HepG2 (cell line): ENCODE results near the gene CYP27B1. TPM values are rescaled to one million over a fixed set of nuclear protein-coding genes. Genes with fewer than 3 reads are reported as not detected.

Source experiments
- ATAC-seq: fragments of 200-7000 bp; cut with Tn5 transposase; 3 replicates; pipeline ENCODE4 v1.9.1; 2020; ENCODE audit warnings: mild to moderate bottlenecking, moderate library complexity
- BruUV-seq: library from RNA; stranded (reverse); fragments of 400-500 nt; replicated peaks from 2 replicates; lab custom pipeline; 2021; lab: Mats Ljungman, UMichigan
- CTCF ChIA-PET: fragments of 300-600 bp; formaldehyde crosslinking; extraction: SDS; loops from one replicate; lab custom pipeline; 2021; ENCODE audit warnings: low total read pairs, inconsistent platforms, low intra/inter-chr PET ratio; lab: Yijun Ruan, JAX
- POLR2A ChIA-PET: fragments of 350-600 bp; sonication (Branson Sonifier 250); formaldehyde crosslinking; loops from one replicate; lab custom pipeline; 2020; ENCODE audit warnings: antibody characterized with exemption, inconsistent platforms; lab: Yijun Ruan, JAX
- DNase-seq: peaks from one replicate; pipeline ENCODE4 v3.0.0-alpha.2; 2015; ENCODE audit warnings: low spot score
- FAIRE-seq: peaks from 3 replicates; lab custom pipeline; 2011; peaks lifted over from hg19 to GRCh38; lab: Jason Lieb, UNC
- H2AFZ ChIP-seq: one replicate; pipeline ENCODE4 v1.6.1; 2011; ENCODE audit warnings: low read length, inconsistent platforms
- H3K27ac ChIP-seq: fragments of 300-600 bp; 3 replicates; pipeline ENCODE4 v1.8.0; 2011; ENCODE audit warnings: mixed run types, mild to moderate bottlenecking, mixed read lengths, low read length, inconsistent platforms; ENCODE audit not compliant: insufficient read depth; ENCODE audit errors: extremely low read length
- H3K27me3 ChIP-seq, 2 experiments: fragments of 200-600 bp in 1 of 2; 2 replicates in 1 of 2; 3 replicates in 1 of 2; pipeline versions ENCODE4 v1.6.0 to v1.8.0; 2011; ENCODE audit warnings: low read length in 2 of 2, mild to moderate bottlenecking in 2 of 2, moderate library complexity in 2 of 2, inconsistent platforms in 1 of 2; ENCODE audit not compliant: insufficient read depth in 2 of 2, control insufficient read depth in 1 of 2
- H3K36me3 ChIP-seq, 2 experiments: fragments of 200-600 bp in 1 of 2; replicated peaks in 1 of 2; 2 replicates in 1 of 2; 3 replicates in 1 of 2; pipeline versions ENCODE4 v1.5.1 to v1.8.0; 2011; ENCODE audit warnings: low read length in 2 of 2, inconsistent platforms in 1 of 2; ENCODE audit not compliant: insufficient read depth in 2 of 2, control insufficient read depth in 1 of 2
- H3K4me1 ChIP-seq: 2 replicates; pipeline ENCODE4 v1.5.1; 2012; ENCODE audit warnings: low read length, inconsistent platforms; ENCODE audit not compliant: insufficient read depth
- H3K4me2 ChIP-seq: 2 replicates; pipeline ENCODE4 v1.6.0; 2011; ENCODE audit warnings: low read depth, low read length, inconsistent platforms
- H3K4me3 ChIP-seq, 3 experiments: fragments of 200-600 bp in 1 of 3; sonication (generic), shearing (Covaris generic) in 1 of 3; replicated peaks in 1 of 3; 2 replicates each; pipeline ENCODE4 v1.5.1; 2011 to 2016; ENCODE audit warnings: low read length in 3 of 3, inconsistent platforms in 2 of 3, low read depth in 2 of 3, mild to moderate bottlenecking in 2 of 3, control low read depth in 1 of 3, mixed read lengths in 1 of 3; ENCODE audit not compliant: insufficient read depth in 1 of 3
- H3K79me2 ChIP-seq: one replicate; pipeline ENCODE4 v1.6.1; 2011; ENCODE audit warnings: low read length, inconsistent platforms; ENCODE audit not compliant: insufficient read depth
- H3K9ac ChIP-seq: 2 replicates; pipeline ENCODE4 v1.6.0; 2011; ENCODE audit warnings: mild to moderate bottlenecking, low read depth, low read length, inconsistent platforms; ENCODE audit not compliant: insufficient read depth
- H3K9me3 ChIP-seq: 2 replicates; pipeline ENCODE4 v1.5.1; 2012; ENCODE audit warnings: mild to moderate bottlenecking, low read length
- H4K20me1 ChIP-seq: 2 replicates; pipeline ENCODE4 v1.6.0; 2011; ENCODE audit warnings: inconsistent platforms, mild to moderate bottlenecking, low read length, moderate library complexity; ENCODE audit not compliant: insufficient read depth
- CCDC6 ChIP-seq: sonication (generic); formaldehyde crosslinking; IDR thresholded peaks from 2 replicates; pipeline ENCODE4 v1.8.1; 2022; ENCODE audit warnings: mild to moderate bottlenecking, missing genetic modification reagents, moderate library complexity
- ISL2 ChIP-seq: sonication (generic); formaldehyde crosslinking; IDR thresholded peaks from 2 replicates; pipeline ENCODE4 v1.5.0; 2020; ENCODE audit warnings: missing genetic modification reagents
- MED8 ChIP-seq: sonication (generic); formaldehyde crosslinking; IDR thresholded peaks from 2 replicates; pipeline ENCODE4 v1.8.1; 2023; ENCODE audit warnings: mild to moderate bottlenecking, missing genetic modification reagents; ENCODE audit not compliant: insufficient replicate concordance
- PAX8 ChIP-seq: sonication (generic); formaldehyde crosslinking; IDR thresholded peaks from 2 replicates; pipeline ENCODE4 v1.8.0; 2022; ENCODE audit warnings: mild to moderate bottlenecking, missing genetic modification reagents, borderline replicate concordance
- PRDM15 ChIP-seq: sonication (generic); formaldehyde crosslinking; IDR thresholded peaks from 2 replicates; pipeline ENCODE4 v1.4.0; 2020; ENCODE audit warnings: missing genetic modification reagents
- PTBP1 ChIP-seq: fragments of 200-400 bp; formaldehyde crosslinking; IDR thresholded peaks from 2 replicates; pipeline ENCODE4 v1.6.1; 2018; ENCODE audit warnings: low read length, low read depth; ENCODE audit not compliant: poor library complexity, severe bottlenecking
- ZNF644 ChIP-seq: IDR thresholded peaks from 2 replicates; pipeline ENCODE4 v1.6.1; 2016; ENCODE audit warnings: low read depth
- WGBS: methylation state at CpG from one replicate; pipeline ENCODE4 v1.1.6; 2017; ENCODE audit warnings: low lambda C conversion rate; 5-methylcytosine and 5-hydroxymethylcytosine counted together
- in situ Hi-C: cut with HindIII; loops from 2 replicates; pipeline ENCODE4 v1.10.0; 2017; ENCODE audit warnings: low pct_unique_long_range_greater_than_20kb; ENCODE audit not compliant: extremely low pct_ligation_motif_present
- intact Hi-C: fragments of 100-400 bp; cut with micrococcal nuclease; formaldehyde crosslinking; loops from one replicate; pipeline ENCODE4 v1.10.0; 2022; ENCODE audit not compliant: unreplicated experiment
- polyA plus RNA-seq, 8 experiments: library from polyadenylated mRNA; depleted of rRNA in 3 of 8; stranded (reverse) in 7 of 8; unstranded in 1 of 8; fragments of >200 nt; fragmentation: Illumina TruSeq in 4 of 8; extraction: Trizol in 4 of 8; gene quantifications; 2 replicates each; pipeline versions ENCODE4 v1.2.1 to v1.2.3, GENCODE V29; 2011 to 2016; ENCODE audit warnings: low read depth in 4 of 8, missing spikeins in 1 of 8, mixed read lengths in 1 of 8; ENCODE audit not compliant: insufficient read depth in 1 of 8
- total RNA-seq, 5 experiments: library from RNA; depleted of rRNA; stranded (reverse); fragments of >200 nt; fragmentation: Illumina TruSeq; extraction: Trizol; gene quantifications; 2 replicates each; pipeline ENCODE4 v1.2.3, GENCODE V29; 2016; ENCODE audit warnings: low read depth in 1 of 5

Gene CYP27B1
- total and polyA plus RNA-seq, 2 of the 13 experiments (the other 11 are each of a cell fraction or from before 2014, with no cell fraction given) = 2.3 to 3.0 TPM

- TF ChIP-seq MED8 (no peak), PTBP1 (no peak), CCDC6 (no peak), ZNF644 (CRISPR knock-in tag) (no peak)
These were observed 27.5 kb downstream of the CYP27B1 start (continued) for GRCh38 chr12:57739387-57739786.

- H3K4me1 ChIP-seq = peaks cover 61% of the 10 kb centered on the region
- no peak within 1 kb of the TSS for H3K27ac ChIP-seq
- CTCF ChIA-PET = no interaction called here
- no TSS peak for BruUV-seq
- in situ Hi-C loops = no loop called here
- H3K79me2 ChIP-seq = no peaks in the 10 kb centered on the region
- H3K36me3 ChIP-seq = no peaks in the 10 kb centered on the region
- WGBS = 19% methylated on average over 26 of the region's 36 CpGs
- intact Hi-C loops = loop anchor here (5.0 kb wide), 2 partner anchors 46 to 156 kb away; partner anchors contain the start of gene OS9
- H3K9ac ChIP-seq = no peak within 1 kb of the TSS
- H2AFZ ChIP-seq = no peak within 1 kb of the TSS
- ATAC-seq = no peak
- TF ChIP-seq PAX8 (no peak), ISL2 (CRISPR knock-in tag) (no peak), PRDM15 (CRISPR knock-in tag) (peak; percentile 98)
- DNase-seq = no peak
- peak within 1 kb of the TSS; percentile 94 for H3K4me2 ChIP-seq
- POLR2A ChIA-PET = no interaction called here
- H4K20me1 ChIP-seq = no peaks in the 10 kb centered on the region
- peak within 1 kb of the TSS; percentile 48 to 73 (median 59); a peak in 5 of 6 replicates for H3K4me3 ChIP-seq
- peaks cover 12 to 44% of the 10 kb centered on the region in 2 experiments; a peak in 4 of 5 replicates for H3K27me3 ChIP-seq
- no peak for FAIRE-seq
- no peaks in the 10 kb centered on the region for H3K9me3 ChIP-seq
These were observed 28.1 kb downstream of the CYP27B1 start, which contains the start of gene AGAP2 for GRCh38 chr12:57738661-57739237. TSS of gene AGAP2 (minus strand) at chr12:57738742. CDS start at chr12:57738246, 496 bp downstream.
